NCI-H510A treated with DMSO at 0.1 percent for 48 hours (cell line): ENCODE measurements around the gene RNF175.

Experiments
- DNase-seq: peaks from one replicate; lab custom pipeline; 2025; lab: John Stamatoyannopoulos, UW

Gene RNF175

DNA sequence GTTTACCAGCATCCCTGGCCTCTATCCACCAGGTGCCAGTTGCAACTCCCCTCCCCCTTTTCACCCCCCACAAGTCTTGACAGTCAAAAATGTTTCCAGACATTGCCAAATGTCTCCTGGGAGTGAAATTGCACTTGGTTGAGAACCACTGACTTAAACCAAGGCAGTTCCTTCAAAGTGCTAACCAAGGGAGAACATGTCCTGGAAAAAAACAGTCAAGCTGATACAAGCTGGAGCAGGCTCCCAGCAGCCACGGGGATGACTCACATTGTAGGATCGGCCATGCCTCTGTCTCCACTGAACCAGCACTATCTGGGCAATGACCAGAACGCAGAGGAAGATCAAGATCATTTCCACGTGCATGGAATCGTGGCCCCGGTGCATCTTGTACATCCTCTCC, 11.4 kb downstream of the RNF175 start:
- DNase-seq: no peak

- DNase-seq: no peak
These were observed 12.3 kb downstream of the RNF175 start for GRCh38 chr4:153747406-153747955.

GRCh38 chr4:153745651-153746050, 14.2 kb downstream of the RNF175 start:
- no peak for DNase-seq

GRCh38 chr4:153741541-153741940, 18.3 kb downstream of the RNF175 start:
- no peak for DNase-seq

DNA sequence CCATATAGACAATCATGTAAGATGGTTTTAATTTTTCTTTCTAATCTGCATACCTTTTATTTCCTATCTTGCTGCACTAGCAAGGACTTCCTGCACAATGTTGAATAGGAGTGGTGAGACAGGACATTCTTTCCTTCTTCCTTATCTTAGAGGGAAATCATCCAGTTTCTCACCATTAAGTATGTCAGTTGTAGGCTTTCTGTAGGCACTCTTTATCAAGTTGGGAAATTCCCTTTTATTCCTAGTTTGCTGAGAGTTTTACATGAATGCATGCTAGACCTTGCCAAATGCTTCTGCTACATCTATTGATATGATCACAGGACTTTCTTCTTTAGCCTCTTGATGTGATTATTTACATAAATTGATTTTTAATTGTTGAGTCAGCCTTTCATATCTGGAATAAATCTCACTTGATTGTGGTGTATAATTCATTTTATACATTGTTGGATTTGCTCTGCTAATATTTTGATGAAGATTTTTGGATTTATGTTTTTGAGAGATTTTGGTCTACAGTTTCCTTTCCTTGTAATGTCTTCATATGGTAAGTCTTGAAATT, 23.8 kb downstream of the RNF175 start:
- no peak for DNase-seq

DNA sequence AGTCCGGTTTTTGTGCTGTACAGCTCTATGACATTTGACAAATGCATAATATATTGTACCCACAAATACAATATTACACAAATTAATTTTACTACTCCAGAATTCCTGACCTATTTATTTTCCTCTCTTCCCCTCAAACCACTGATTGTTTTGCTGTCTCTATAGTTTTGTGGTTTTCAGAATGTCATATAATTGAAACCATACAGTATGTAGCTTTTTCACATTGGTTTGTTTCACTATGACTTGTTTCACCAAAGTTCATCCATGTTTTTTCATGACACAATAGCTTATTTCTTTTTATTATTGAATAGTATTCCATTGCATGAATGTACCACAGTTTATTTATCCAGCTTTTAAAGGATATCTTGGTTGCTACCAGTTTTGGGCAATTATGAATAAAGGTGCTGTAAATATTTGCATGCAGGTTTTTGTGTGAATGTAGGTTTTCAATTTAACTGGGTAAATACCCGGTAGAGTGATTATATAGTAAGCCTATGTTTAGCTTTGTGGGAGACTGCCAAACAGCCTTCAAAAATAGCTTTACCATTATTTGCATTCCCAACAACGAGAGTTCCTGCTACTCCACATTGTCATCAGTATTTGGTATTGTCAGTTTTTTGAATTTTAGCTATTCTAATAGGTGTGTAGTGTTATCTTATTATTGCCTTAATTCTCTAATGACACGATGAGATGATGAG, 25.9 kb downstream of the RNF175 start:
- no peak for DNase-seq

GRCh38 chr4:153731239-153731638, 28.6 kb downstream of the RNF175 start:
- no peak for DNase-seq

GRCh38 chr4:153729895-153730294, 29.9 kb downstream of the RNF175 start:
- DNase-seq: no peak

GRCh38 chr4:153728660-153729059, 31.2 kb downstream of the RNF175 start:
- no peak for DNase-seq

GRCh38 chr4:153728151-153728550, 31.7 kb downstream of the RNF175 start:
- DNase-seq: no peak

DNA sequence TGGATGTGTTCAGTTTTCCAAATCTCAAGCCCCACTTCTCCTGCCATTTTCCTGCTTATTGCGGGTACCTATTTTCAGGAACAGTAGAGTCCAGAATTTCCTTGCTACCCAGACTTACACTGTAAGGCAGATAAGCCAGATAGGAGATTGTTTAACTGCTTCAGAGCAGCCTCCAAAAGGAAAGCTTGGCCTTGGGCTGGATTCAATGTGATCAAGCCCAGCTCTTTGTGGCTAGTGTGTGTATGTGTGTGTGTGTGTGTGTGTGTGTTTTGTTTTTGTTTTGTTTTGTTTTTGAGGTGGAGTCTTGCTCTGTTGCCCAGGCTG, 34.0 kb downstream of the RNF175 start:
- no peak for DNase-seq

DNA sequence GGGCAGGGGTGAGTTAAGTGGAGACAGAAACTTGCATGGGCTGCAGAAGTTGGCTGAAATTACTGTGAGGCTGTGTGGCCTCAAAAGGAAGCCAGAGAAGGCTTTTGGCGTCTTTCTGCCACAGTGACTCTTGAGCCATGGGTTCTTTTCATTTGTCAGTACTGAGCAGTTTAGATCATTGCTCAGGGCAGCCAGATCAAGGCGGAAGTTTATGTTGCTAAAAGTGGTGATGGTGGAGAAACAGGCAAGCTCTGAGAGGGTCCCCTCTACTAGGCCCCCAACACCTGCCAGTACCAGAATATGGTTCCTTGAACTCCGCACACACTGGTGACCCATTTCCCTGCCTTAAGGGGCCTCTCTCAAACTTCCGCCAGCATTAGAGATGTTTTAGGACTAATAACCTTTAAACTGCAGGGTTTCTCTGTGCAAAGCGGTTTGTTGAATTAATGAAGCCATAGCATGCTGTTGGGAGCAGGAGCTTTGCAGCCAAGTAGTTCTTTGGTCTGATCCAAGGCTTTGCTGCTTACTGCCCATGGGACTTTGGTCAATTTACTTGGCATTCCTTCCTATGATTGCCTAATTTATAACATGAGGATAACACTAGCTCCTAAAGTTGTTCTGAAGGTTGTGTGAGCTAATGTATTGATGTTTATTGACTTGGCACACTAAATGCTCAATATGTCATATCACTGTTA, 34.5 kb downstream of the RNF175 start:
- no peak for DNase-seq

GRCh38 chr4:153724606-153725005, 35.2 kb downstream of the RNF175 start:
- DNase-seq: no peak

DNA sequence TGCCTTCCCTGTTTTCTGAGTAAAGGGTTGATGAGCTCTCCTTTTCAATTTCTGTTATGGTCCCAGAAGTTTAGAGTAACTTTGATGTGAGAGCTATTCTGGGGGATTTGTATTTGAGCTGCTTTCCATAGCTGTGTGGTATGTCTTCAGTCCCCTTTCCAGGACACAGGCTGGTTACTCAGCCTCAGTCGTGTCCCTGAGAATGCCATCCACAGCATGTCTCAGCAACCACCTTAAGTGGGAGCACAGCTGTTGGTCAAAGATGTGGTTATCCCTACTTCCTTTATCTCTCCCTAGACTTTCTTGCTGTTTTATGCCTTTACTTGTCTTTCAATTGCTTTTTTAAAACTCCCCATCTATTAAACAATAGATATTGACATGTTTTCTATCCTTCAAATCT, 37.8 kb downstream of the RNF175 start:
- DNase-seq: no peak

- DNase-seq: no peak
These were observed 45.8 kb downstream of the RNF175 start for GRCh38 chr4:153713866-153714646.

DNA sequence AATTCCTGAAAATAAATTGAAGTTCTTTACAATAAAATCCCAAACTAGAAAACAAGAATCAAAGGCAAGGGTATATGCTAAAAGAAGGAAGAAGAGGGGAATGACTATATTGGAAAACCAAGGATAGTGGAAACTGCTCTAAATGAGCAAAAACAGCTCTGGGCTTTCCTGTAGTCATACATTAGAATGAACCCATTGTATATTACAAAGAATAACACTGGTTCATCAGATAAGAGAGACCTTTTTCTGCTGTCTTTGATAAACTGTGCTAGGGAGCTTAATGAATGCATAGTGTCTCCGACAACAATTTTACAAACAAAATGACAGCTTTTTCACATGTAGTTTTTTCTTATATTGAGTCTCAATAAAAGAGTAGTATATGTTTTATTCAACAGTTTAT, 49.1 kb downstream of the RNF175 start:
- no peak for DNase-seq

GRCh38 chr4:153706519-153706918, 53.3 kb downstream of the RNF175 start:
- DNase-seq: no peak

GRCh38 chr4:153705743-153706468, 53.9 kb downstream of the RNF175 start:
- no peak for DNase-seq

GRCh38 chr4:153704522-153704921, 55.3 kb downstream of the RNF175 start:
- no peak for DNase-seq

- no peak for DNase-seq
These were observed 74.9 kb downstream of the RNF175 start for GRCh38 chr4:153684971-153685371.

DNA sequence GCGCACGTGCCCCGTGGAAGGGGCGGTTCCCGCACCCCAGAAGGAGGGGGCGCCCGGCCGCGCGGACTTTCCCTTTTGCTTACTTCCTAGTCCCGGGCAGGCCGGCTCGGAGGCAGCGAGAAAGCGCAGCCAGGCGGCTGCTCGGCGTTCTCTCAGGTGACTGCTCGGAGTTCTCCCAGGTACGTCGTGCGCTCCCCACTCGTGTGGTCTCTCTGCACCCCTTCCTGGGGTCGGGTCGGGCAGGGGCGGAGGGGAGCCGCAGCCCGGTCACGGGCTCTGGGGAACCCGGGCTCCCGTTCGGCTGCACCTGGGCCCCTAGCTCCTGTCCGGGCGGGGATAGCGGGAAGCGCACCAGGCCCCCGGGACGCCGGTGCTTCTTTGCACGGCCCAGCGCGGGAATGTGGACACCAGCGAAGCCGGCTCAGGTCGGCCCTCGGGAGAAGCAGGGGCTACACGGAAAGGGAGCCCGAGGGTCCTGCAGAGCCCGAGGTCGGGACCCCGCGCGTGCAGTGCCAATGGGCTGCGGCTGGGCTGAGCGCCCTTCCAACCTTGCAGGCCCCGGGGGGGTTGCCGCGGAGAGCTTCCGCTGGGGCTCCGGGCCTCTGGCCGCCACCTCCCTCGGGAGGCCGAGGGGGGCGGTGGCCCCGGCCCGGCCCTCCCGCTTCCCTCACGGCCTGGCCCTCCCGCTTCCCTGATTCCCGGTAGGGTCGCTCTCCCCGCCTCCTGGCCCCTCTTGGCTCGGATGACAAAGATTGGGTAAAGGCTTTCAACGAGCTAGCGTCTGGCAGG, 75.4 kb downstream of the RNF175 start, which contains the start of gene TLR2:
Gene TLR2, plus strand, starts transcription at position 99 of the 789 bp plus-strand sequence. CDS start 18,628 bp downstream, outside the sequence.
- peak; percentile 14 for DNase-seq
